ENCODE measurements around the gene PRR36.

DNA sequence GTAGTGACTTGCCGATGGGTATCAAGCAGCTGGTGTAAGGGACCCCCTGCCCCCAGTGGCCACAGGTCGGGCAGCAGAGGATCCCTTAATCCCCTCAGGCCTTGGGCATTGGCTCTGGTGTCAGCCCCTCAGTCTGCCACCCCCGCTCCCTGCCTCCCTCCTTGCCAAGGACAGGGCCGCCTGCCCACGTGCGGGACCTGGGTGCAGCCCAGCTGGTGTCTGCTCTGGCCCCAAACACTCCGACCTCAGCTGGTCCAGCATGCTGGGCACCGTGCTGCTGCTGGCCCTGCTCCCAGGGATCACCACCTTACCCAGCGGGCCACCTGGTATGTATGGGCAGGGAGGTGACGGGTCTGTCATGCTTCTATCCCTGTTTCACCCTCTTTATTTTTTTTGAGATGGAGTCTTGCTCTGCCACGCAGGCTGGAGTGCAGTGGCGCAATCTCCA, 40.4 kb upstream of the PRR36 start, which contains the start of gene TGFBR3L:
- TF ChIP-seq, protein P1, sequence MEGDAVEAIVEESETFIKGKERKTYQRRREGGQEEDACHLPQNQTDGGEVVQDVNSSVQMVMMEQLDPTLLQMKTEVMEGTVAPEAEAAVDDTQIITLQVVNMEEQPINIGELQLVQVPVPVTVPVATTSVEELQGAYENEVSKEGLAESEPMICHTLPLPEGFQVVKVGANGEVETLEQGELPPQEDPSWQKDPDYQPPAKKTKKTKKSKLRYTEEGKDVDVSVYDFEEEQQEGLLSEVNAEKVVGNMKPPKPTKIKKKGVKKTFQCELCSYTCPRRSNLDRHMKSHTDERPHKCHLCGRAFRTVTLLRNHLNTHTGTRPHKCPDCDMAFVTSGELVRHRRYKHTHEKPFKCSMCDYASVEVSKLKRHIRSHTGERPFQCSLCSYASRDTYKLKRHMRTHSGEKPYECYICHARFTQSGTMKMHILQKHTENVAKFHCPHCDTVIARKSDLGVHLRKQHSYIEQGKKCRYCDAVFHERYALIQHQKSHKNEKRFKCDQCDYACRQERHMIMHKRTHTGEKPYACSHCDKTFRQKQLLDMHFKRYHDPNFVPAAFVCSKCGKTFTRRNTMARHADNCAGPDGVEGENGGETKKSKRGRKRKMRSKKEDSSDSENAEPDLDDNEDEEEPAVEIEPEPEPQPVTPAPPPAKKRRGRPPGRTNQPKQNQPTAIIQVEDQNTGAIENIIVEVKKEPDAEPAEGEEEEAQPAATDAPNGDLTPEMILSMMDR (conservative IDR thresholded peaks at IDR 0.05; ENCODE audit: low read length): no peak
- no peak for TF ChIP-seq EZH2phosphoT487 (IDR thresholded peaks at IDR 0.05; ENCODE audit: borderline replicate concordance, low read depth, low read length)

Measured in OCI-LY7 (cell line).